ENCODE data around the gene CCDC85A. TPM values are rescaled to one million over a fixed set of nuclear protein-coding genes. Genes with fewer than 3 reads are reported as not detected.

Gene CCDC85A
- total RNA-seq, 1 donor from 2014 or later, result not detected

GRCh38 chr2:56357655-56358295, 174.0 kb downstream of the CCDC85A start:
- no peaks in the 10 kb centered on the region for H3K27me3 Mint-ChIP-seq
- no peak overlapping the region for H3K4me3 Mint-ChIP-seq
- H3K4me1 Mint-ChIP-seq, result no peaks in the 10 kb centered on the region
- H3K9me3 Mint-ChIP-seq, result no peaks in the 10 kb centered on the region
- intact Hi-C loops (cut with micrococcal nuclease), result no loop called here
- ATAC-seq (ENCODE audit: low read depth), result no peak
- TF ChIP-seq CTCF (IDR thresholded peaks at IDR 0.05), result no peak
- POLR2A ChIA-PET, result no interaction called here
- H3K36me3 Mint-ChIP-seq (ENCODE audit: low read depth), result no peaks in the 10 kb centered on the region
- CTCF ChIA-PET, result no interaction called here
- H3K27ac Mint-ChIP-seq, result no peak overlapping the region
- DNase-seq, result no peak

- intact Hi-C loops (cut with micrococcal nuclease), result no loop called here
- Mint-ChIP-seq H3K27me3 (no peaks in the 10 kb centered on the region), H3K36me3 (ENCODE audit: low read depth) (no peaks in the 10 kb centered on the region), H3K4me3 (no peak overlapping the region), H3K27ac (no peak overlapping the region), H3K4me1 (no peaks in the 10 kb centered on the region), H3K9me3 (no peaks in the 10 kb centered on the region)
- ChIA-PET POLR2A (no interaction called here), CTCF (no interaction called here)
- DNase-seq (no peak), ATAC-seq (ENCODE audit: low read depth) (no peak)
- TF ChIP-seq CTCF (IDR thresholded peaks at IDR 0.05), result no peak
Measured at GRCh38 chr2:56361844-56362243, 178.1 kb downstream of the CCDC85A start.

- no peak for TF ChIP-seq CTCF (IDR thresholded peaks at IDR 0.05)
- Mint-ChIP-seq H3K27me3 (no peaks in the 10 kb centered on the region), H3K27ac (no peak overlapping the region), H3K36me3 (ENCODE audit: low read depth) (no peaks in the 10 kb centered on the region), H3K4me3 (no peak overlapping the region), H3K4me1 (no peaks in the 10 kb centered on the region), H3K9me3 (no peaks in the 10 kb centered on the region)
- DNase-seq (no peak), ATAC-seq (ENCODE audit: low read depth) (no peak)
- intact Hi-C loops (cut with micrococcal nuclease), result no loop called here
- POLR2A ChIA-PET, result no interaction called here
- CTCF ChIA-PET, result no interaction called here
Measured at GRCh38 chr2:56364902-56365301, 181.1 kb downstream of the CCDC85A start.

GRCh38 chr2:56369316-56369715, 185.5 kb downstream of the CCDC85A start:
- intact Hi-C loops (cut with micrococcal nuclease), result no loop called here
- no peaks in the 10 kb centered on the region for H3K4me1 Mint-ChIP-seq
- ATAC-seq (ENCODE audit: low read depth), result no peak
- CTCF ChIA-PET, result no interaction called here
- H3K27me3 Mint-ChIP-seq, result no peaks in the 10 kb centered on the region
- POLR2A ChIA-PET, result no interaction called here
- no peak for DNase-seq
- H3K36me3 Mint-ChIP-seq (ENCODE audit: low read depth), result no peaks in the 10 kb centered on the region
- no peak overlapping the region for H3K4me3 Mint-ChIP-seq
- H3K27ac Mint-ChIP-seq, result no peak overlapping the region
- TF ChIP-seq CTCF (IDR thresholded peaks at IDR 0.05), result no peak
- H3K9me3 Mint-ChIP-seq, result peaks cover 2% of the 10 kb centered on the region

GRCh38 chr2:56372071-56372656, 188.4 kb downstream of the CCDC85A start:
- Mint-ChIP-seq H3K27ac (no peak overlapping the region), H3K4me3 (no peak overlapping the region), H3K27me3 (no peaks in the 10 kb centered on the region), H3K36me3 (ENCODE audit: low read depth) (no peaks in the 10 kb centered on the region), H3K9me3 (peaks cover 2% of the 10 kb centered on the region), H3K4me1 (no peaks in the 10 kb centered on the region)
- intact Hi-C loops (cut with micrococcal nuclease), result no loop called here
- CTCF ChIA-PET, result no interaction called here
- no peak for TF ChIP-seq CTCF (IDR thresholded peaks at IDR 0.05)
- DNase-seq, result no peak
- ATAC-seq (ENCODE audit: low read depth), result no peak
- POLR2A ChIA-PET, result no interaction called here

Measured in activated B cell treated with CpG ODN at 0.5 μM for 24 hours (primary cell).